Activated CD4-positive, alpha-beta memory T cell treated with anti-CD3 and anti-CD28 coated beads, Interleukin-2, amount 10 ng/mL, durations not matched to agents 7 days and 5 days (primary cell): ENCODE results near the gene KRTAP10-4. TPM values are rescaled to one million over a fixed set of nuclear protein-coding genes. Genes with fewer than 3 reads are reported as not detected.

Experiments used
- CTCF ChIA-PET: fragments of 350-600 bp; sonication (Branson Sonifier 250); formaldehyde crosslinking; loops from one replicate; lab custom pipeline; 2021; ENCODE audit warnings: antibody characterized with exemption, inconsistent platforms; lab: Charles Lee
- POLR2A ChIA-PET: fragments of 350-600 bp; sonication (Branson Sonifier 250); formaldehyde crosslinking; loops from one replicate; lab custom pipeline; 2021; ENCODE audit warnings: antibody characterized with exemption; lab: Charles Lee
- DNase-seq: peaks from one replicate; pipeline ENCODE4 v3.0.0-alpha.2; 2020
- H3K27ac Mint-ChIP-seq: one replicate; pipeline ENCODE4 v1.8.0; 2021; ENCODE audit warnings: mild to moderate bottlenecking, mixed read lengths
- H3K27me3 Mint-ChIP-seq: one replicate; pipeline ENCODE4 v1.8.0; 2021; ENCODE audit warnings: mixed read lengths
- H3K36me3 Mint-ChIP-seq: one replicate; pipeline ENCODE4 v1.8.0; 2021; ENCODE audit warnings: low read depth, mixed read lengths
- H3K4me1 Mint-ChIP-seq: one replicate; pipeline ENCODE4 v1.8.0; 2021; ENCODE audit warnings: mixed read lengths
- H3K4me3 Mint-ChIP-seq: one replicate; pipeline ENCODE4 v1.8.0; 2021; ENCODE audit warnings: mild to moderate bottlenecking, mixed read lengths
- H3K9me3 Mint-ChIP-seq: one replicate; pipeline ENCODE4 v1.8.0; 2021; ENCODE audit warnings: mixed read lengths
- total RNA-seq, 2 experiments: library from RNA; stranded (reverse); gene quantifications; one replicate each; pipeline ENCODE4 v1.2.3, GENCODE V29; 2021

KRTAP10-4 gene
- total RNA-seq, 2 experiments from 2014 or later: not detected

DNA sequence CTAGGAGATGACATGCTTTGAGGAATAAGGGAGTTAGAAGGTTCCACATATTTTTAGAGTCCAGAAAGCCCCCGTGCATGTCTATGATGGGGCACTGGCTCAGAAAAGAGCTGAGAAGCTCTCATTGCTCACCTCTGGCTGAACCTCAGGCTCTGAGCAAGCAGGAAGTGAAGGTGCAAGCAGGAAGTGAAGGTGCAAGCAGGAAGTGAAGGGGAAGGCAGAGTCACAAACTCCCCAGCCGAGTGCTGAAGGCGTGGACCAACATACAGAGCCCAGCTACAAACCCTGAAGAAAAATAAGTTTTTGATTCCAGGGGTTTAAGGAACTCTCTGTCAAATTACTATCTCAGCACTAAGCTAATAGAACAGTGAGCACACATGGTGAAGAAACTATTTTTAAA, 45.4 kb downstream of the KRTAP10-4 start:
- peaks cover 41% of the 10 kb centered on the region for H3K9me3 Mint-ChIP-seq
- H3K4me3 Mint-ChIP-seq: peak overlapping the region; percentile 42
- peaks cover 33% of the 10 kb centered on the region for H3K4me1 Mint-ChIP-seq
- peaks cover 6% of the 10 kb centered on the region for H3K27me3 Mint-ChIP-seq
- ChIA-PET CTCF (interaction anchor here (0.8 to 1.5 kb wide), 6 partner anchors 23 to 182 kb away, joined by 3 to 6 read pairs (median 4); partner anchors contain the start of gene KRTAP12-3), POLR2A (interaction anchor here (0.7 to 2.0 kb wide), 9 partner anchors 9 to 71 kb away, joined by 3 to 18 read pairs (median 4); partner anchors contain the start of genes KRTAP12-3 and KRTAP12-4)
- peaks cover 45% of the 10 kb centered on the region for H3K36me3 Mint-ChIP-seq
- peak overlapping the region; percentile 73 for H3K27ac Mint-ChIP-seq
- peak; percentile 71 for DNase-seq

- H3K36me3 Mint-ChIP-seq: peaks cover 53% of the 10 kb centered on the region
- no peak overlapping the region for H3K4me3 Mint-ChIP-seq
- H3K4me1 Mint-ChIP-seq: peaks cover 33% of the 10 kb centered on the region
- H3K27me3 Mint-ChIP-seq: peaks cover 15% of the 10 kb centered on the region
- no peak for DNase-seq
- peaks cover 50% of the 10 kb centered on the region for H3K9me3 Mint-ChIP-seq
- CTCF ChIA-PET: interaction anchor here (1.2 to 1.5 kb wide), 3 partner anchors 38 to 123 kb away, joined by 5 to 6 read pairs (median 5); partner anchors contain the start of gene KRTAP12-3
- no peak overlapping the region for H3K27ac Mint-ChIP-seq
- POLR2A ChIA-PET: interaction anchor here (1.4 to 2.0 kb wide), 6 partner anchors 10 to 72 kb away, joined by 4 to 18 read pairs (median 7); partner anchors contain the start of genes KRTAP12-3 and KRTAP12-4
These were observed 46.4 kb downstream of the KRTAP10-4 start for GRCh38 chr21:44619886-44620285.

GRCh38 chr21:44623575-44623974, 50.0 kb downstream of the KRTAP10-4 start:
- H3K27ac Mint-ChIP-seq: no peak overlapping the region
- CTCF ChIA-PET: no interaction called here
- H3K9me3 Mint-ChIP-seq: peaks cover 51% of the 10 kb centered on the region
- POLR2A ChIA-PET: no interaction called here
- H3K4me1 Mint-ChIP-seq: peaks cover 21% of the 10 kb centered on the region
- H3K4me3 Mint-ChIP-seq: no peak overlapping the region
- H3K27me3 Mint-ChIP-seq: peaks cover 17% of the 10 kb centered on the region
- DNase-seq: no peak
- H3K36me3 Mint-ChIP-seq: peaks cover 49% of the 10 kb centered on the region

Other genes with a start within 250 kb of the KRTAP10-4 start
- 10 to 100 TPM; 14.2 to 15.5 TPM for gene CFAP410, start 234.3 kb upstream of the KRTAP10-4 start, total RNA-seq
- 10 to 100 TPM; 13.7 to 14.8 TPM for gene TRPM2, start 220.1 kb upstream of the KRTAP10-4 start, total RNA-seq
- 1 to 10 TPM; 3.7 to 3.8 TPM for gene LRRC3, start 118.2 kb upstream of the KRTAP10-4 start, total RNA-seq
- not detected for gene KRTAP10-1, start 33.5 kb upstream of the KRTAP10-4 start, total RNA-seq
- not detected for gene KRTAP10-2, start 22.2 kb upstream of the KRTAP10-4 start, total RNA-seq
- gene KRTAP10-3, start 14.9 kb upstream of the KRTAP10-4 start, total RNA-seq: not detected
- gene KRTAP10-5, start 6.9 kb downstream of the KRTAP10-4 start, total RNA-seq: not detected
- gene KRTAP10-6, start 18.8 kb downstream of the KRTAP10-4 start, total RNA-seq: not detected
- not detected for gene KRTAP10-7, start 26.9 kb downstream of the KRTAP10-4 start, total RNA-seq
- gene KRTAP10-8, start 38.4 kb downstream of the KRTAP10-4 start, total RNA-seq: not detected
- not detected for gene KRTAP10-9, start 53.4 kb downstream of the KRTAP10-4 start, total RNA-seq
- not detected for gene KRTAP10-10, start 63.6 kb downstream of the KRTAP10-4 start, total RNA-seq
- gene KRTAP10-11, start 72.7 kb downstream of the KRTAP10-4 start, total RNA-seq: not detected
- gene KRTAP12-4, start 80.9 kb downstream of the KRTAP10-4 start, total RNA-seq: not detected
- not detected for gene KRTAP12-3, start 84.2 kb downstream of the KRTAP10-4 start, total RNA-seq
- gene KRTAP12-2, start 93.2 kb downstream of the KRTAP10-4 start, total RNA-seq: not detected
- not detected for gene KRTAP12-1, start 108.4 kb downstream of the KRTAP10-4 start, total RNA-seq
- gene KRTAP10-12, start 123.4 kb downstream of the KRTAP10-4 start, total RNA-seq: not detected
- not detected for gene TSPEAR, start 137.8 kb downstream of the KRTAP10-4 start, total RNA-seq
- gene UBE2G2, start 228.1 kb downstream of the KRTAP10-4 start, total RNA-seq: 10 to 100 TPM; 70.7 to 74.0 TPM
- gene SUMO3, start 244.3 kb downstream of the KRTAP10-4 start, total RNA-seq: 10 to 100 TPM; 86.5 to 89.0 TPM